Progenitor cell of endocrine pancreas (in vitro differentiated cells): ENCODE results near the gene BMPER. TPM values are rescaled to one million over a fixed set of nuclear protein-coding genes. Genes with fewer than 3 reads are reported as not detected.

Source experiments
- DNase-seq: peaks from one replicate; pipeline ENCODE4 v3.0.0; 2021; ENCODE audit warnings: low spot score; ENCODE audit not compliant: unreplicated experiment
- H3K27ac Mint-ChIP-seq: 2 replicates; pipeline ENCODE4 v1.8.0; 2021; ENCODE audit warnings: mild to moderate bottlenecking, moderate library complexity, mixed read lengths
- H3K27me3 Mint-ChIP-seq: 2 replicates; pipeline ENCODE4 v1.8.0; 2021; ENCODE audit warnings: mixed read lengths
- H3K36me3 Mint-ChIP-seq: 2 replicates; pipeline ENCODE4 v1.8.0; 2022; ENCODE audit warnings: mixed read lengths; ENCODE audit not compliant: insufficient read depth
- H3K4me1 Mint-ChIP-seq: 2 replicates; pipeline ENCODE4 v1.8.0; 2021; ENCODE audit warnings: low read depth, mixed read lengths
- H3K4me3 Mint-ChIP-seq: 2 replicates; pipeline ENCODE4 v1.8.0; 2021; ENCODE audit warnings: low read depth, mild to moderate bottlenecking, moderate library complexity, mixed read lengths
- H3K9me3 Mint-ChIP-seq: 2 replicates; pipeline ENCODE4 v1.8.0; 2021; ENCODE audit warnings: low read depth, mixed read lengths
- CTCF ChIP-seq: fragments of 200-600 bp; sonication (generic); IDR thresholded peaks from one replicate; pipeline ENCODE4 v1.5.0; 2021; ENCODE audit warnings: antibody characterized with exemption, mild to moderate bottlenecking; ENCODE audit not compliant: unreplicated experiment
- total RNA-seq: library from RNA; stranded (reverse); gene quantifications from 2 replicates; pipeline ENCODE4 v1.2.1, GENCODE V29; 2021

BMPER gene
- total RNA-seq, 1 donor from 2014 or later: 0.36 TPM

GRCh38 chr7:34025600-34025999 lies 120.3 kb downstream of the BMPER start:
- Mint-ChIP-seq H3K27ac (no peak overlapping the region), H3K27me3 (peaks cover 4% of the 10 kb centered on the region), H3K36me3 (no peaks in the 10 kb centered on the region), H3K4me1 (peaks cover 1% of the 10 kb centered on the region), H3K9me3 (no peaks in the 10 kb centered on the region), H3K4me3 (no peak overlapping the region)
- TF ChIP-seq CTCF: no peak
- no peak for DNase-seq

- H3K4me1 Mint-ChIP-seq: peaks cover 1% of the 10 kb centered on the region
- no peak overlapping the region for H3K27ac Mint-ChIP-seq
- H3K27me3 Mint-ChIP-seq: peaks cover 4% of the 10 kb centered on the region
- H3K4me3 Mint-ChIP-seq: no peak overlapping the region
- no peaks in the 10 kb centered on the region for H3K9me3 Mint-ChIP-seq
- no peak for TF ChIP-seq CTCF
- DNase-seq: no peak
- H3K36me3 Mint-ChIP-seq: no peaks in the 10 kb centered on the region
Observed at GRCh38 chr7:34026481-34027190, 121.3 kb downstream of the BMPER start.

GRCh38 chr7:34031156-34031555 lies 125.8 kb downstream of the BMPER start:
- Mint-ChIP-seq H3K27ac (no peak overlapping the region), H3K9me3 (no peaks in the 10 kb centered on the region), H3K4me3 (no peak overlapping the region), H3K36me3 (no peaks in the 10 kb centered on the region), H3K27me3 (no peaks in the 10 kb centered on the region), H3K4me1 (peaks cover 4% of the 10 kb centered on the region)
- no peak for DNase-seq
- no peak for TF ChIP-seq CTCF

GRCh38 chr7:34034728-34035127 lies 129.4 kb downstream of the BMPER start:
- Mint-ChIP-seq H3K4me3 (no peak overlapping the region), H3K27me3 (peaks cover 3% of the 10 kb centered on the region), H3K9me3 (no peaks in the 10 kb centered on the region), H3K36me3 (no peaks in the 10 kb centered on the region), H3K4me1 (peaks cover 13% of the 10 kb centered on the region), H3K27ac (no peak overlapping the region)
- TF ChIP-seq CTCF: no peak
- DNase-seq: no peak

GRCh38 chr7:34036051-34036920 lies 130.9 kb downstream of the BMPER start:
- Mint-ChIP-seq H3K36me3 (no peaks in the 10 kb centered on the region), H3K27me3 (peaks cover 3% of the 10 kb centered on the region), H3K4me1 (peaks cover 13% of the 10 kb centered on the region), H3K9me3 (no peaks in the 10 kb centered on the region), H3K27ac (peak overlapping the region; percentile 90), H3K4me3 (no peak overlapping the region)
- DNase-seq: peak; percentile 32
- no peak for TF ChIP-seq CTCF
